ENCODE results near the gene NXPE2. TPM values are rescaled to one million over a fixed set of nuclear protein-coding genes. Genes with fewer than 3 reads are reported as not detected.

Gene NXPE2
- total RNA-seq, 1 experiment from 2014 or later, result not detected

DNA sequence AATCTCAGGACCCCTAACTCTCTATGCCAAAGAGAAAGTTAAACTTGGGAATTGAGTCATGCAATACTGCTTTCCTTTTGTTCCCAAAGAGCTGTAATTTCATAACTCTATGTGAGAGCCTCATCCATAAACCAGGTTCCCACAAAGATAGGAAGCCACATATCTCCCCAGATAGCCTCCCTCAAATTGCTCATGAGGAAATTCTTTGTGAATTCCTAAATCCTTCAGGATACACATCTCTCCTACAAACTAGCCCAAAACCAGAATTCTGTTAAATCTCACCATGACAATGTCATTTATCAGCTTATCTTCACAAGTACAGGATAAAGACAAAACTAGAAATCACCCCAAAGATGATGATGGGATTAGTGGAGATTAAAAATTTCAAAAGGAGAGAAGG, 4.7 kb upstream of the NXPE2 start:
- no peaks in the 10 kb centered on the region for H3K4me1 Mint-ChIP-seq (ENCODE audit: low read depth, unreplicated experiment)
- H3K27ac Mint-ChIP-seq (ENCODE audit: unreplicated experiment), result no peak overlapping the region
- peaks cover 6% of the 10 kb centered on the region for H3K9me3 Mint-ChIP-seq (ENCODE audit: low read depth, unreplicated experiment)
- CTCF ChIA-PET, result no interaction called here
- H3K36me3 Mint-ChIP-seq (ENCODE audit: insufficient read depth, unreplicated experiment), result no peaks in the 10 kb centered on the region
- TF ChIP-seq, protein P1, sequence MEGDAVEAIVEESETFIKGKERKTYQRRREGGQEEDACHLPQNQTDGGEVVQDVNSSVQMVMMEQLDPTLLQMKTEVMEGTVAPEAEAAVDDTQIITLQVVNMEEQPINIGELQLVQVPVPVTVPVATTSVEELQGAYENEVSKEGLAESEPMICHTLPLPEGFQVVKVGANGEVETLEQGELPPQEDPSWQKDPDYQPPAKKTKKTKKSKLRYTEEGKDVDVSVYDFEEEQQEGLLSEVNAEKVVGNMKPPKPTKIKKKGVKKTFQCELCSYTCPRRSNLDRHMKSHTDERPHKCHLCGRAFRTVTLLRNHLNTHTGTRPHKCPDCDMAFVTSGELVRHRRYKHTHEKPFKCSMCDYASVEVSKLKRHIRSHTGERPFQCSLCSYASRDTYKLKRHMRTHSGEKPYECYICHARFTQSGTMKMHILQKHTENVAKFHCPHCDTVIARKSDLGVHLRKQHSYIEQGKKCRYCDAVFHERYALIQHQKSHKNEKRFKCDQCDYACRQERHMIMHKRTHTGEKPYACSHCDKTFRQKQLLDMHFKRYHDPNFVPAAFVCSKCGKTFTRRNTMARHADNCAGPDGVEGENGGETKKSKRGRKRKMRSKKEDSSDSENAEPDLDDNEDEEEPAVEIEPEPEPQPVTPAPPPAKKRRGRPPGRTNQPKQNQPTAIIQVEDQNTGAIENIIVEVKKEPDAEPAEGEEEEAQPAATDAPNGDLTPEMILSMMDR (IDR thresholded peaks at IDR 0.05; ENCODE audit: unreplicated experiment), result no peak
- BruUV-seq (replicated peaks), result no TSS peak
- no peak overlapping the region for H3K4me3 Mint-ChIP-seq (ENCODE audit: low read depth, unreplicated experiment)
- H3K27me3 Mint-ChIP-seq (ENCODE audit: unreplicated experiment), result no peaks in the 10 kb centered on the region
- intact Hi-C loops (cut with micrococcal nuclease; ENCODE audit: unreplicated experiment), result no loop called here
- no peak for DNase-seq

- no peak overlapping the region for H3K4me3 Mint-ChIP-seq (ENCODE audit: low read depth, unreplicated experiment)
- no peak overlapping the region for H3K27ac Mint-ChIP-seq (ENCODE audit: unreplicated experiment)
- BruUV-seq (replicated peaks), result no TSS peak
- no peaks in the 10 kb centered on the region for H3K4me1 Mint-ChIP-seq (ENCODE audit: low read depth, unreplicated experiment)
- no peaks in the 10 kb centered on the region for H3K36me3 Mint-ChIP-seq (ENCODE audit: insufficient read depth, unreplicated experiment)
- H3K27me3 Mint-ChIP-seq (ENCODE audit: unreplicated experiment), result no peaks in the 10 kb centered on the region
- intact Hi-C loops (cut with micrococcal nuclease; ENCODE audit: unreplicated experiment), result no loop called here
- no peak for DNase-seq
- peaks cover 18% of the 10 kb centered on the region for H3K9me3 Mint-ChIP-seq (ENCODE audit: low read depth, unreplicated experiment)
- TF ChIP-seq, protein P1 (IDR thresholded peaks at IDR 0.05; ENCODE audit: unreplicated experiment), result no peak
- CTCF ChIA-PET, result no interaction called here
These were observed 1.2 kb downstream of the NXPE2 start for GRCh38 chr11:114679505-114679904.

GRCh38 chr11:114683007-114683406, 4.7 kb downstream of the NXPE2 start:
- CTCF ChIA-PET, result no interaction called here
- TF ChIP-seq, protein P1 (IDR thresholded peaks at IDR 0.05; ENCODE audit: unreplicated experiment), result no peak
- no TSS peak for BruUV-seq (replicated peaks)
- intact Hi-C loops (cut with micrococcal nuclease; ENCODE audit: unreplicated experiment), result no loop called here
- no peak overlapping the region for H3K27ac Mint-ChIP-seq (ENCODE audit: unreplicated experiment)
- DNase-seq, result no peak
- no peaks in the 10 kb centered on the region for H3K27me3 Mint-ChIP-seq (ENCODE audit: unreplicated experiment)
- no peaks in the 10 kb centered on the region for H3K4me1 Mint-ChIP-seq (ENCODE audit: low read depth, unreplicated experiment)
- peaks cover 16% of the 10 kb centered on the region for H3K9me3 Mint-ChIP-seq (ENCODE audit: low read depth, unreplicated experiment)
- no peak overlapping the region for H3K4me3 Mint-ChIP-seq (ENCODE audit: low read depth, unreplicated experiment)
- no peaks in the 10 kb centered on the region for H3K36me3 Mint-ChIP-seq (ENCODE audit: insufficient read depth, unreplicated experiment)

DNA sequence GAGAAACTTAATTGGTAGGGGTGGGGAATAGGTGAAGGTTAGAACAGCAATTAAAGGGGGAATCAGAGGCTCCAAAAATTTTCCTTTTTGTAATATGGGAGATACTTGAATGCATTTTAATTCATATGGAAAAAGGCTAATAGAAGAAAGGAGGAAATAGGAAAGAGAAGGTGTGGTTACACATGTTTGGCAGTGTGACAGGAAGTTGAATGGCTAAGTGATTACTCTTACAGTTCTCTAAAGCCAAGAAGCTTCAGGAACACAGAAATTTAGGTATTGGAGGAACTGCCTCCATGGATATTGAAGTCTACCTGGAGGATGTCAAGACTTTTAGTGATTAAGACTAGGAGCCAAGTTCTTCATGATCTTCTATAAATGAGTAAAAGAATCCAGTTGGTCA, 6.3 kb downstream of the NXPE2 start:
- no TSS peak for BruUV-seq (replicated peaks)
- no peak for DNase-seq
- Mint-ChIP-seq H3K36me3 (ENCODE audit: insufficient read depth, unreplicated experiment) (no peaks in the 10 kb centered on the region), H3K27me3 (ENCODE audit: unreplicated experiment) (no peaks in the 10 kb centered on the region), H3K4me3 (ENCODE audit: low read depth, unreplicated experiment) (no peak overlapping the region), H3K27ac (ENCODE audit: unreplicated experiment) (no peak overlapping the region), H3K4me1 (ENCODE audit: low read depth, unreplicated experiment) (no peaks in the 10 kb centered on the region), H3K9me3 (ENCODE audit: low read depth, unreplicated experiment) (peaks cover 14% of the 10 kb centered on the region)
- CTCF ChIA-PET, result no interaction called here
- intact Hi-C loops (cut with micrococcal nuclease; ENCODE audit: unreplicated experiment), result no loop called here
- TF ChIP-seq, protein P1 (IDR thresholded peaks at IDR 0.05; ENCODE audit: unreplicated experiment), result no peak

DNA sequence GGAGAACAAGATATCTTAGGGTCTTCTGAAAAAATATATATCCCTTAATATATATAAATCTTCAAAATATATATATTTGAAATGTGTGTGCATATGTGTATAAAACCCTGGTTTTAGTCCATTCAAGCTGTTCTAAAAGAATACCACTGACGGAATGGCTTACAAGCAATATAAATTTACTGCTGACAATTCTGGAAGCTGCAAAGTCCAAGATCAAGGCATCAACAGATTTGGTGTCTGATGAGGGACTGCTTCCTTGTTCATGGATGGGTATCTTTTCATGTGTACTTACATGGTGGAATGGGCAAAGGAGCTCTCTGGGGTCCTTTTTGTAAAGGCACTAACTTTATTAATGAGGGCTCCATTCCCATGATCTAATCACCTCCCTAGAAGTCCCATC, 6.8 kb downstream of the NXPE2 start:
- no peaks in the 10 kb centered on the region for H3K36me3 Mint-ChIP-seq (ENCODE audit: insufficient read depth, unreplicated experiment)
- intact Hi-C loops (cut with micrococcal nuclease; ENCODE audit: unreplicated experiment), result no loop called here
- CTCF ChIA-PET, result no interaction called here

More for the DNA sequence above, 6.8 kb downstream of the NXPE2 start:
- Mint-ChIP-seq H3K9me3 (ENCODE audit: low read depth, unreplicated experiment) (peaks cover 11% of the 10 kb centered on the region), H3K27ac (ENCODE audit: unreplicated experiment) (no peak overlapping the region), H3K27me3 (ENCODE audit: unreplicated experiment) (no peaks in the 10 kb centered on the region), H3K4me1 (ENCODE audit: low read depth, unreplicated experiment) (no peaks in the 10 kb centered on the region), H3K4me3 (ENCODE audit: low read depth, unreplicated experiment) (no peak overlapping the region)
- TF ChIP-seq, protein P1 (IDR thresholded peaks at IDR 0.05; ENCODE audit: unreplicated experiment), result no peak
- BruUV-seq (replicated peaks), result no TSS peak
- DNase-seq, result no peak
